SK-N-MC (cell line): ENCODE measurements around the gene OPA3.

ENCODE experiments used
- EZH2 ChIP-seq: fragments of 200-600 bp; sonication (generic); IDR thresholded peaks from one replicate; pipeline ENCODE4 v1.6.1; 2017; ENCODE audit warnings: antibody characterized with exemption
- FOXP2 ChIP-seq: optimal IDR thresholded peaks from 2 replicates; pipeline ENCODE3; 2011; ENCODE audit warnings: mild to moderate bottlenecking, moderate library complexity; ENCODE audit not compliant: insufficient read depth; ENCODE audit errors: extremely low read length, control extremely low read depth
- POLR2AphosphoS5 ChIP-seq: IDR thresholded peaks from 2 replicates; pipeline ENCODE4 v1.6.1; 2012; ENCODE audit warnings: mild to moderate bottlenecking, low read depth, low read length, borderline replicate concordance

DNA sequence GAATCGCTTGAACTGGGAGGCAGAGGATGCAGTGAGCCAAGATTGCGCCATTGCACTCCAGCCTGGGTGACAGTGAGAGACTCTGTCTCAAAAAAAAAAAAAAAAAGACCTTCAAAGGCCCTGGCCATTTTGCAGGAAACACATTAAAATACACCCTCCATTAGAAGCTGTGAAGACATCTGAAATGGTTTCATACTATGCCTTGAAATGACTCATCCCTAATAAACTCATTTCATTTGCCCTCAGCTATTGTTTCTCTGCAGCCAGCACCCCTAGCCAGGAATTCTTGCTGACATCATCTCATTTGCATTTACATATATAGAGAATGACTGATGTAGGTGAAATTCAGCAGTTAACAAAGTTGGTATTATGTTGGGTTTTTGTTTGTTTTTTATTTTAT, 45.9 kb upstream of the OPA3 start:
- TF ChIP-seq EZH2: no peak
- no peak for TF ChIP-seq POLR2AphosphoS5
- TF ChIP-seq FOXP2: no peak
